SK-N-SH (cell line): ENCODE results near the gene SFRP2. TPM values are rescaled to one million over a fixed set of nuclear protein-coding genes. Genes with fewer than 3 reads are reported as not detected.

ENCODE experiments used
- CTCF ChIA-PET: fragments of 300-600, 350-600 bp; formaldehyde crosslinking; extraction: SDS; loops from one replicate; lab custom pipeline; 2021; lab: Yijun Ruan, JAX
- POLR2A ChIA-PET: fragments of 350-600 bp; sonication (Branson Sonifier 250); formaldehyde crosslinking; extraction: SDS; loops from one replicate; lab custom pipeline; 2020; ENCODE audit warnings: antibody characterized with exemption, inconsistent platforms; lab: Yijun Ruan, JAX
- DNase-seq: peaks from one replicate; pipeline ENCODE4 v3.0.0; 2012
- H2AFZ ChIP-seq: fragments of 200-600 bp; sonication (generic); 2 replicates; pipeline ENCODE4 v1.8.1; 2016; ENCODE audit warnings: antibody characterized with exemption, mild to moderate bottlenecking, low read depth
- H3F3A ChIP-seq: fragments of 200-600 bp; sonication (generic); replicated peaks from 2 replicates; pipeline ENCODE3; 2016; ENCODE audit warnings: antibody characterized with exemption, mild to moderate bottlenecking; ENCODE audit not compliant: insufficient read depth
- H3K27ac ChIP-seq, 2 experiments: fragments of 200-500 bp in 1 of 2; fragments of 200-600 bp in 1 of 2; sonication (Bioruptor generic) in 1 of 2; sonication (generic), shearing (Covaris generic) in 1 of 2; 2 replicates each; pipeline versions ENCODE4 v1.5.1 to v1.6.1; 2014 to 2016; ENCODE audit warnings: low read depth in 2 of 2, inconsistent platforms in 1 of 2, low read length in 1 of 2, mild to moderate bottlenecking in 1 of 2, mixed read lengths in 1 of 2
- H3K27me3 ChIP-seq: fragments of 200-600 bp; sonication (generic), shearing (Covaris generic); 2 replicates; pipeline ENCODE4 v1.6.1; 2016; ENCODE audit warnings: mixed run types; ENCODE audit not compliant: insufficient read depth
- H3K36me3 ChIP-seq, 2 experiments: fragments of 200-500 bp in 1 of 2; fragments of 200-600 bp in 1 of 2; sonication (Bioruptor generic) in 1 of 2; sonication (generic) in 1 of 2; replicated peaks in 1 of 2; 2 replicates each; pipeline versions ENCODE3 to v1.5.1; 2014 to 2016; ENCODE audit warnings: low read length in 1 of 2, mild to moderate bottlenecking in 1 of 2; ENCODE audit not compliant: insufficient read depth in 2 of 2, control insufficient read depth in 1 of 2
- H3K4me1 ChIP-seq, 2 experiments: fragments of 200-500 bp in 1 of 2; fragments of 200-600 bp in 1 of 2; sonication (Bioruptor generic) in 1 of 2; sonication (generic), shearing (Covaris generic) in 1 of 2; 2 replicates each; pipeline versions ENCODE4 v1.5.1 to v1.6.1; 2014 to 2016; ENCODE audit warnings: low read depth in 1 of 2, low read length in 1 of 2, mixed run types in 1 of 2; ENCODE audit not compliant: insufficient read depth in 2 of 2, control insufficient read depth in 1 of 2
- H3K4me2 ChIP-seq: fragments of 200-600 bp; sonication (generic), shearing (Covaris generic); 2 replicates; pipeline ENCODE4 v1.6.1; 2017; ENCODE audit warnings: mixed run types
- H3K4me3 ChIP-seq, 2 experiments: fragments of 200-500 bp in 1 of 2; fragments of 200-600 bp in 1 of 2; sonication (Bioruptor generic) in 1 of 2; sonication (generic), shearing (Covaris generic) in 1 of 2; 2 replicates each; pipeline versions ENCODE4 v1.5.1 to v1.8.1; 2014 to 2016; ENCODE audit warnings: low read depth in 2 of 2, inconsistent platforms in 1 of 2, low read length in 1 of 2, mild to moderate bottlenecking in 1 of 2, mixed read lengths in 1 of 2, moderate library complexity in 1 of 2
- H3K79me2 ChIP-seq: fragments of 200-600 bp; sonication (generic); 2 replicates; pipeline ENCODE4 v1.8.1; 2017; ENCODE audit warnings: mild to moderate bottlenecking; ENCODE audit not compliant: insufficient read depth
- H3K9ac ChIP-seq: fragments of 200-600 bp; sonication (generic); 2 replicates; pipeline ENCODE4 v1.6.1; 2017; ENCODE audit warnings: mixed run types
- H3K9me2 ChIP-seq: fragments of 200-600 bp; sonication (generic); 2 replicates; pipeline ENCODE4 v1.6.1; 2017; ENCODE audit warnings: mixed run types
- H3K9me3 ChIP-seq: fragments of 200-600 bp; sonication (generic); 2 replicates; pipeline ENCODE4 v1.6.1; 2017; ENCODE audit warnings: mixed run types, mild to moderate bottlenecking, moderate library complexity
- H4K20me1 ChIP-seq: fragments of 200-600 bp; sonication (generic); 2 replicates; pipeline ENCODE4 v1.6.1; 2017; ENCODE audit warnings: mild to moderate bottlenecking, mixed run types; ENCODE audit not compliant: insufficient read depth
- CTCF ChIP-seq: fragments of 200-600 bp; sonication (generic); IDR thresholded peaks from 2 replicates; pipeline ENCODE4 v1.6.1; 2017; ENCODE audit warnings: antibody characterized with exemption, mild to moderate bottlenecking, moderate library complexity
- ELF1 ChIP-seq: IDR thresholded peaks from 2 replicates; pipeline ENCODE4 v1.4.0; 2012
- EP300 ChIP-seq, 2 experiments: IDR thresholded peaks; 2 replicates each; pipeline versions ENCODE4 v1.4.0 to v1.6.1; 2012; ENCODE audit warnings: borderline replicate concordance in 1 of 2, low read depth in 1 of 2, low read length in 1 of 2
- FOSL2 ChIP-seq: IDR thresholded peaks from 2 replicates; pipeline ENCODE4 v1.4.0; 2012; ENCODE audit warnings: low read depth, mild to moderate bottlenecking, moderate library complexity, borderline replicate concordance
- FOXJ3 ChIP-seq: sonication (generic); formaldehyde crosslinking; IDR thresholded peaks from 2 replicates; pipeline ENCODE4 v1.5.1; 2020; ENCODE audit warnings: mild to moderate bottlenecking, missing genetic modification reagents
- FOXM1 ChIP-seq: IDR thresholded peaks from 2 replicates; pipeline ENCODE4 v1.4.0; 2012; ENCODE audit warnings: low read depth, mild to moderate bottlenecking
- GABPA ChIP-seq: IDR thresholded peaks from 2 replicates; pipeline ENCODE4 v1.4.0; 2012; ENCODE audit warnings: low read depth, mild to moderate bottlenecking
- IRF3 ChIP-seq: fragments of 150-350 bp; IDR thresholded peaks from 2 replicates; pipeline ENCODE4 v1.6.1; 2016; ENCODE audit warnings: mild to moderate bottlenecking, low read depth, low read length
- JUND ChIP-seq: IDR thresholded peaks from 2 replicates; pipeline ENCODE4 v1.4.0; 2012
- MXI1 ChIP-seq: IDR thresholded peaks from 2 replicates; pipeline ENCODE4 v1.6.1; 2012; ENCODE audit warnings: mild to moderate bottlenecking, low read depth, low read length, improper control_type of control experiment
- PBX3 ChIP-seq: IDR thresholded peaks from 2 replicates; pipeline ENCODE4; 2012
- RAD21 ChIP-seq: IDR thresholded peaks from 2 replicates; pipeline ENCODE4 v1.6.1; 2012; ENCODE audit warnings: mild to moderate bottlenecking, low read length
- RFX5 ChIP-seq: IDR thresholded peaks from 2 replicates; pipeline ENCODE4 v1.6.1; 2012; ENCODE audit warnings: mild to moderate bottlenecking, improper control_type of control experiment, low read length
- RXRA ChIP-seq: IDR thresholded peaks from 2 replicates; pipeline ENCODE4 v1.4.0; 2012; ENCODE audit warnings: low read depth, mild to moderate bottlenecking, borderline replicate concordance
- SMC3 ChIP-seq: IDR thresholded peaks from 2 replicates; pipeline ENCODE4 v1.6.1; 2012; ENCODE audit warnings: low read depth, low read length, improper control_type of control experiment
- TCF12 ChIP-seq: IDR thresholded peaks from 2 replicates; pipeline ENCODE4 v1.4.0; 2012
- USF2 ChIP-seq: fragments of 150-350 bp; IDR thresholded peaks from 2 replicates; pipeline ENCODE4 v1.6.1; 2017; ENCODE audit warnings: antibody characterized with exemption, low read length, low read depth, borderline replicate concordance
- ZBTB33 ChIP-seq: IDR thresholded peaks from 2 replicates; pipeline ENCODE4 v1.4.0; 2012; ENCODE audit warnings: low read depth, borderline replicate concordance
- WGBS: methylation state at CpG from one replicate; pipeline ENCODE4 v1.1.6; 2017; ENCODE audit warnings: low lambda C conversion rate; 5-methylcytosine and 5-hydroxymethylcytosine counted together
- polyA plus RNA-seq, 3 experiments: library from polyadenylated mRNA; depleted of rRNA; stranded (reverse); fragments of >200 nt; gene quantifications; 2 replicates each; pipeline ENCODE4 v1.2.3, GENCODE V29; 2012
- TF ChIP-seq, protein P1 (sequence below): IDR thresholded peaks from 2 replicates; pipeline ENCODE4 v1.4.0; 2012; ENCODE audit warnings: low read depth, borderline replicate concordance

The SFRP2 gene
- polyA plus RNA-seq, 1 of the 3 experiments (the other 2 are of a cell fraction): not detected

- H2AFZ ChIP-seq: no peak overlapping the region
- no peaks in the 10 kb centered on the region for H3K79me2 ChIP-seq
- H3K9me3 ChIP-seq: no peaks in the 10 kb centered on the region
- H3F3A ChIP-seq: peaks cover 4% of the 10 kb centered on the region
- no peak overlapping the region for H3K9ac ChIP-seq
- no peaks in the 10 kb centered on the region for H4K20me1 ChIP-seq
- no peaks in the 10 kb centered on the region for H3K27me3 ChIP-seq
- ChIA-PET POLR2A (no interaction called here), CTCF (interaction anchor here (4.9 kb wide), 1 partner anchor 115 kb away, joined by 89 read pairs; no protein-coding TSS in a partner anchor)
- DNase-seq: no peak
- H3K9me2 ChIP-seq: no peaks in the 10 kb centered on the region
- peaks cover 6 to 13% of the 10 kb centered on the region in 2 experiments; a peak in 3 of 4 replicates for H3K4me1 ChIP-seq
- no peak overlapping the region for H3K4me2 ChIP-seq
- 88% methylated on average over 4 of the region's 4 CpGs for WGBS
- H3K27ac ChIP-seq: no peak overlapping the region
- H3K4me3 ChIP-seq: no peak overlapping the region
- TF ChIP-seq FOXM1: no peak
- no peak for TF ChIP-seq MXI1
- TF ChIP-seq RFX5: no peak
- no peaks in the 10 kb centered on the region for H3K36me3 ChIP-seq
Measured at GRCh38 chr4:153747406-153747955, 41.4 kb downstream of the SFRP2 start.

- POLR2A ChIA-PET: no interaction called here
- H3K4me1 ChIP-seq: peaks cover 6 to 13% of the 10 kb centered on the region in 2 experiments; a peak in 3 of 4 replicates
- H3F3A ChIP-seq: peaks cover 4% of the 10 kb centered on the region
- no peak overlapping the region for H2AFZ ChIP-seq
- DNase-seq: no peak
- no peaks in the 10 kb centered on the region for H4K20me1 ChIP-seq
- no peaks in the 10 kb centered on the region for H3K36me3 ChIP-seq
- H3K79me2 ChIP-seq: no peaks in the 10 kb centered on the region
- H3K27ac ChIP-seq: no peak overlapping the region
- no peak overlapping the region for H3K4me2 ChIP-seq
- no peaks in the 10 kb centered on the region for H3K9me3 ChIP-seq
- H3K9me2 ChIP-seq: no peaks in the 10 kb centered on the region
- CTCF ChIA-PET: no interaction called here
- no peak overlapping the region for H3K4me3 ChIP-seq
- no peaks in the 10 kb centered on the region for H3K27me3 ChIP-seq
- H3K9ac ChIP-seq: no peak overlapping the region
- TF ChIP-seq FOXM1: no peak
- TF ChIP-seq TCF12: no peak
- no peak for TF ChIP-seq RFX5
- TF ChIP-seq MXI1: no peak
- no peak for TF ChIP-seq FOXJ3 (CRISPR knock-in tag)
- TF ChIP-seq EP300 (IDR thresholded peaks at IDR 0.05; ENCODE audit: borderline replicate concordance in 1 of 2, low read depth in 1 of 2, low read length in 1 of 2): no peak
- no peak for TF ChIP-seq RXRA
- TF ChIP-seq GABPA: no peak
- TF ChIP-seq RAD21: no peak
- no peak for TF ChIP-seq IRF3
- no peak for TF ChIP-seq FOSL2
- no peak for TF ChIP-seq ELF1
- no peak for TF ChIP-seq ZBTB33
- no peak for TF ChIP-seq USF2
- TF ChIP-seq CTCF: no peak
- TF ChIP-seq JUND: no peak
- TF ChIP-seq, protein P1, sequence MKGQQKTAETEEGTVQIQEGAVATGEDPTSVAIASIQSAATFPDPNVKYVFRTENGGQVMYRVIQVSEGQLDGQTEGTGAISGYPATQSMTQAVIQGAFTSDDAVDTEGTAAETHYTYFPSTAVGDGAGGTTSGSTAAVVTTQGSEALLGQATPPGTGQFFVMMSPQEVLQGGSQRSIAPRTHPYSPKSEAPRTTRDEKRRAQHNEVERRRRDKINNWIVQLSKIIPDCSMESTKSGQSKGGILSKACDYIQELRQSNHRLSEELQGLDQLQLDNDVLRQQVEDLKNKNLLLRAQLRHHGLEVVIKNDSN: no peak
- no peak for TF ChIP-seq SMC3
- no peak for TF ChIP-seq PBX3
- TF ChIP-seq, all 33 proteins: peak for 0
Measured at GRCh38 chr4:153745651-153746050, 43.2 kb downstream of the SFRP2 start.
